HEK293T (cell line): ENCODE measurements around the gene ZCCHC24.
A peak's percentile ranks its signal among the peaks of the same experiment; 100 is the strongest.
"Not testable (repeated sequence)": the region's sequence is repeated elsewhere in the genome, so short reads cannot be mapped to it uniquely, and the experiment has no call there.

Experiments
- CTCF ChIA-PET: fragments of 350-600 bp; formaldehyde crosslinking; extraction: SDS; loops from one replicate; lab custom pipeline; 2021; ENCODE audit warnings: antibody characterized with exemption, inconsistent platforms; lab: Yijun Ruan, JAX
- POLR2A ChIA-PET: fragments of 350-600 bp; formaldehyde crosslinking; extraction: SDS; loops from one replicate; lab custom pipeline; 2020; ENCODE audit warnings: antibody characterized with exemption, inconsistent platforms; lab: Yijun Ruan, JAX
- DNase-seq: peaks from one replicate; pipeline ENCODE4 v3.0.0; 2012; ENCODE audit warnings: mixed read lengths; ENCODE audit errors: extremely low spot score
- ARNT ChIP-seq: fragments of 450-650 bp; IDR thresholded peaks from 2 replicates; pipeline ENCODE4 v1.6.1; 2017; ENCODE audit warnings: mild to moderate bottlenecking
- BHLHE40 ChIP-seq: fragments of 450-650 bp; IDR thresholded peaks from 2 replicates; pipeline ENCODE4 v1.6.1; 2016; ENCODE audit warnings: mild to moderate bottlenecking, moderate library complexity, borderline replicate concordance
- CTBP1 ChIP-seq: fragments of 450-650 bp; IDR thresholded peaks from 2 replicates; pipeline ENCODE4 v1.6.1; 2016; ENCODE audit warnings: borderline replicate concordance
- ELF4 ChIP-seq: fragments of 450-650 bp; IDR thresholded peaks from 2 replicates; pipeline ENCODE4 v1.6.1; 2017; ENCODE audit warnings: antibody characterized with exemption
- FOXA1 ChIP-seq: fragments of 450-650 bp; IDR thresholded peaks from 2 replicates; pipeline ENCODE4 v1.6.1; 2016; ENCODE audit warnings: mild to moderate bottlenecking
- FOXK2 ChIP-seq: fragments of 450-650 bp; IDR thresholded peaks from 2 replicates; pipeline ENCODE4 v1.6.1; 2016; ENCODE audit warnings: mild to moderate bottlenecking
- FOXM1 ChIP-seq: fragments of 450-650 bp; IDR thresholded peaks from 2 replicates; pipeline ENCODE4 v1.6.1; 2017; ENCODE audit warnings: mild to moderate bottlenecking, borderline replicate concordance
- HDGF ChIP-seq: fragments of 450-650 bp; IDR thresholded peaks from 2 replicates; pipeline ENCODE4 v1.6.1; 2017; ENCODE audit warnings: antibody characterized with exemption, borderline replicate concordance
- L3MBTL2 ChIP-seq: fragments of 450-650 bp; conservative IDR thresholded peaks from 2 replicates; pipeline ENCODE4 v1.6.1; 2016; ENCODE audit warnings: mild to moderate bottlenecking
- LEF1 ChIP-seq: fragments of 450-650 bp; IDR thresholded peaks from 2 replicates; pipeline ENCODE4 v1.6.1; 2017; ENCODE audit warnings: mild to moderate bottlenecking, borderline replicate concordance
- NFRKB ChIP-seq: fragments of 450-650 bp; IDR thresholded peaks from 2 replicates; pipeline ENCODE4 v1.6.1; 2016; ENCODE audit warnings: mild to moderate bottlenecking, moderate library complexity
- SP1 ChIP-seq: fragments of 450-650 bp; IDR thresholded peaks from 2 replicates; pipeline ENCODE4 v1.6.1; 2017
- SUZ12 ChIP-seq: fragments of 450-650 bp; IDR thresholded peaks from 2 replicates; pipeline ENCODE4 v1.6.1; 2016; ENCODE audit warnings: mild to moderate bottlenecking
- TARDBP ChIP-seq: fragments of 450-650 bp; IDR thresholded peaks from 2 replicates; pipeline ENCODE4 v1.6.1; 2016
- ZNF384 ChIP-seq: fragments of 450-650 bp; IDR thresholded peaks from 2 replicates; pipeline ENCODE4 v1.6.1; 2016
- TF ChIP-seq, protein P1 (sequence below): fragments of 450-650 bp; IDR thresholded peaks from 2 replicates; pipeline ENCODE4 v1.6.1; 2016

Gene ZCCHC24

DNA sequence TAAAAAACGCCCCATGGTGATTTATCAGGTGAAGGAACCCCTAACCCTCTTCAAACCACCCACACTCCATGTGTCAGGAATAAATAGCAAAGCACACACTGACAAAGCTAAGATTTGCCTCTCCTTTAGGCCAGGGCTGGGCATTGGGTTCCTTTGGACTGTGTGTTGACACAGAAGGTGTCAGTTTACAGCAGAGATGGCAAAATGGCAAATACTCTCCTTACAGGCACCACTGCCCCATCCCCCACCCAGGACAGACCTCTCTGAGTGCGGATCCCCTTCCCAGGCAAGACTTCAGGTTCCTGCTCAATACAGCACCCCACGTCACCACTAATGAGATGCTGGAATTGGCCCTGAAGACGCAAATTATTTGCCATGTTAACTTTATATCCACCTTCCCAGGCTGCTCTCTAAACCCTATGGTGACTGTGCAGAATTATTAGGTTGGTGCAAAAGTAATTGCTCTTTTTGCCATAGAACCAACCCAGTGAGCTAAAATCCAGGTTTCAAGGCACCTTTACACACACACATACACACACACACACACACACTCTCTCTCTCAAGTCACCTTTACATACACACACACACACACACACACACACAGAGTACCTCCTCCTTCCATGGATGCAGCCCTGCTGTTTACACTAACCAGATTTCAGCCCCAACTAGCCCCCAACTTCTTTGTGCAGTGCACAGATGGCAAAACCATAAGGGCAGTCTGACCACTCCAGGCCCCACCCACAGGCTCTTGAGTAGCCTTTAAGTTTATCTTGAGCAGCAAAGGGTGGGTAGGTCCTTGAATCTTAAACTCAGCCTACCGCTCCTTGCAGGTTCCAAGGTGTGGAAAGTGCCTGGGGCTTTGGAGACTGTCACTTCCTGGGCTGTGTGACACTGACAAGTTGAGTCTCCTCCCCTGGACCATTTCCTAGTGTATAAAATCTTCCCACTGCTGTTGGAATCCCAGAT is 4.0 kb upstream of the ZCCHC24 start:
- no peak for TF ChIP-seq BHLHE40
- TF ChIP-seq, protein P1, sequence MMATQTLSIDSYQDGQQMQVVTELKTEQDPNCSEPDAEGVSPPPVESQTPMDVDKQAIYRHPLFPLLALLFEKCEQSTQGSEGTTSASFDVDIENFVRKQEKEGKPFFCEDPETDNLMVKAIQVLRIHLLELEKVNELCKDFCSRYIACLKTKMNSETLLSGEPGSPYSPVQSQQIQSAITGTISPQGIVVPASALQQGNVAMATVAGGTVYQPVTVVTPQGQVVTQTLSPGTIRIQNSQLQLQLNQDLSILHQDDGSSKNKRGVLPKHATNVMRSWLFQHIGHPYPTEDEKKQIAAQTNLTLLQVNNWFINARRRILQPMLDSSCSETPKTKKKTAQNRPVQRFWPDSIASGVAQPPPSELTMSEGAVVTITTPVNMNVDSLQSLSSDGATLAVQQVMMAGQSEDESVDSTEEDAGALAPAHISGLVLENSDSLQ = no peak
- TF ChIP-seq TARDBP = no peak
- no peak for TF ChIP-seq NFRKB
- ChIA-PET POLR2A (no interaction called here), CTCF (no interaction called here)
- no peak for DNase-seq

DNA sequence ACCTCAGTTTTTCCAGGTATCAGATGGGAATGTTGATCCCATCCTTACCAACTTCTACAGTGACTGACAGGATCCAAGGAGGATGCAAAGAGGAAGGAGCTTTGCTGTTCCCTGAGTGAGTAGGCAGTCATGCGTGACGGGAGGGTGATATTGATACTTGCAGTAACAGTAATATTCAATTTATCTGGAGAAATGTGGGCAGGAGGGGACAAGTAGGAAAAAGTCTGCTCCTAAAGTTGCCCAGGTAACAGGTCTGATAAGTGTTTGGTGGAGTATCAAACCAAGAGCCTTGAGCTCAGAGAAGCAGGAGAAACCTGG is 3.3 kb upstream of the ZCCHC24 start:
- TF ChIP-seq LEF1 (no peak), ARNT (no peak), FOXK2 (no peak), TARDBP (no peak), FOXA1 (no peak), HDGF (no peak), FOXM1 (no peak), NFRKB (no peak), L3MBTL2 (no peak), BHLHE40 (no peak), ELF4 (no peak), ZNF384 (no peak), SP1 (no peak), SUZ12 (no peak)
- TF ChIP-seq, protein P1 = no peak
- CTCF ChIA-PET = no interaction called here
- POLR2A ChIA-PET = no interaction called here
- no peak for DNase-seq

DNA sequence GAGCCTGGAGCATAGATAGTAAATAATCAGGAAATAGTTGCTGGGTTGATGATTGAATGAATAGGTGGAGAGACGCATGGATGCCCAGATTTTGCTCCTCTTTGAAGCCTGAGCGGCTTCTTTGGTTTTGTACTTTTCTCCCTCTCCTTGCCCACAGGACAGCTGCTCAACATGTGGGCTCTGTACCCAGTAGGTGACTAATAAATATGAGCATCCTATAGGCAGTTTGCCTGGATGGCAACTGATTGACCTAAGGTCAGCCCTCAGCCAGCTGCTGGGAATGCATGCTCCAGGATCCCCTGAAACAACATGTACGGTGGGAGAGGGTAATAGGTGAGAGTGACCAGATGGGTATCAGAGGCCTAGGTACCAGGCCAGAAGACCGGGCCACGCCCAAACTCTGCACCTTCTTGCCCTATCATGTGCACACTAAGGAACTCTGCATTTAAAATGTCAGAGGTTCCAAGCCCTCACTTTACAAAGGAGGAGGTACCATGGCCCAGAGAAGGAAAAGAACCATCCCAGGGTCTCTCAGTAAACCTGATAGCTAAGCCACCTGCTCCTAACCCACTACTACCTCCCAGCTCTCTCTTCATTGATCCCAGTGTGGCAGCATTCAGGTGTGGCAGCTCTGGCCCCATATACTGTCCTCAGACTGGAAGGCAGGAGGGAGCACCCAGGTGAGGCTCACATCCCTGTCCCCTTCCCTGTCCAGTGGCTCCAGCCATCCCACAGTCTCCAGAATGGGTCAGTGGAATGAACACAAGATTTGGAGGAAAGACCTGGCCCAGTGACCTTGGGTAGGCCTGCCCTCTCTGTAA is 2.7 kb upstream of the ZCCHC24 start:
- no peak for DNase-seq
- TF ChIP-seq CTBP1 (no peak), SP1 (no peak), FOXK2 (no peak), BHLHE40 (no peak)
- POLR2A ChIA-PET = no interaction called here
- CTCF ChIA-PET = no interaction called here

DNA sequence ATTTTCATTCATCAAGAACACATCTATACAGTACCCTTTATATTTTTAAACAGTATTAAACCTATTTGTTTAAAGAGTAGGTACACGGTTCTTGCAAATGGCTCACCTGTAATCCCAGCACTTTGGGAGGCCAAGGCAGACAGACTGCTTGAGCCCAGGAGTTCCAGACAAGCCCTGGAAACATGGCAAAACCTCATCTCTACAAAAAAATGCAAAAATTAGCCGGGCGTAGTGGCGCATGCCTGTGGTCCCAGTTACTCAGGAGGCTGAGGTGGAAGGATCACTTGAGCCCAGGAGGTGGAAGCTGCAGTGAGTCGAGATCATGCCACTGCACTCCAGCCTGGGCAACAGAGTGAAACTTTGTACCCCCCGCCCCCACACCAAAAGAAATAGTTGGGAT is 1.8 kb upstream of the ZCCHC24 start:
- POLR2A ChIA-PET, DNase-seq, CTCF ChIA-PET: not testable (repeated sequence)

DNA sequence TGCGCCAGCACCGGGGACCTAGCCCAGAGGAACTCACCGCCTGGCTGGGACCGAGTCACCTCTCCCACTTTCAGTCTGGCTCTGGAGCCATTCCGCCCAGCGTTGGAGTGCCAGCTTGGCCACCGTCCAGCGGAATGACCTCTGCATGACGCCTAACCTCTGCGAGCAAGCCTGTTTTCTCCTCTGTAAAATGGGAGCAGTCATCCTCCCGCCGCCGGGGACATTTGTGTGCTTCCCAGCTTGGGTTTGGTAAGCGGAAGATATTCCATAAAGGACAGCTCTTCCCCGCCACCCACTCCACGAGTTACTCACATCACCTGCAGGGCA is 1.3 kb upstream of the ZCCHC24 start:
- TF ChIP-seq TARDBP (no peak), ZNF384 (no peak), L3MBTL2 (no peak), BHLHE40 (no peak), SUZ12 (no peak), LEF1 (no peak), NFRKB (no peak), ELF4 (no peak), FOXA1 (no peak), HDGF (no peak), ARNT (no peak)
- TF ChIP-seq, protein P1 = no peak
- ChIA-PET POLR2A (interaction anchor here (1.0 to 2.7 kb wide), 2 partner anchors 12 to 52 kb away, joined by 3 to 11 read pairs; no protein-coding TSS in a partner anchor), CTCF (no interaction called here)
- DNase-seq = no peak

DNA sequence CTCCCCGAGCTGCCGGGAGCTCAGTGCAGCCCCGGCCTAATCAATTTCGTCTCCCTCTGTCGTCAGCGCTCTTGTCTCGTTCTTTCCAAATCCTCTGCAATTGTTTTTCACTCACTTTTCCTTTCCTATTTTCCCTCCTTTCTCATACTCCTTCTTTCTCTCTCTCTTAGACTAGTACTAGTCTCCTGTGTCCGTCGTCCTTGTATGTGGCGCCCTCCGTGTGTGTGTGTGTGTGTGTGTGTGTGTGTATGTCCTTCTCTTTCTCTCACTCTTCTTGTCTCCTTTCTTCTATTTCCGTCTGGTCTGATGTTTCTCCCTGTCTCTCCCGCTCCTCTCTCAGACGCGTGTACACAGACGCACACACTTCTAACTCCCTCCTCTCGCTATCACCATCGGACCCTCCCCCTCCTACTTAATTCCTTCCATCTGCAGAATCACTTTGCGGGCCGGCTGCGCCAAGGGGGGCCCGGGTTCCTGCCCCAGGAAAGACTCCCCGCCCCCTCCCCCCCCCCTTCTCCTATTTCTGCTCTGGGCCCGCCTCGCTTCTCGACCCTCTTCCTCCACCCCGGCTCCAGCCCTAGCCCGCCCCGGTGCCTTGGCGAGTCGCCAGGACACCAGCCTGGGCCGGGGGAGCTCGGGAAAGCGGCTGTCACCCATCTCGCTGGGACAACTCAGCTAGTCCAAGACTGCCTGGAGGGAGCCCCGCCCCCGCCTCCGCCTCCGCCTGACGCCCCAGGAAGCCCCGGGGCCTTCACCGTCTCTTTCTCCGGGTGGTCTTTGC is 743 bp upstream of the ZCCHC24 start:
- CTCF ChIA-PET = interaction anchor here (1.2 kb wide), 1 partner anchor 72 kb away, joined by 4 read pairs; no protein-coding TSS in a partner anchor
- DNase-seq = peak; percentile 59
- POLR2A ChIA-PET = interaction anchor here (0.7 to 2.7 kb wide), 4 partner anchors 11 to 51 kb away, joined by 3 to 11 read pairs (median 5); no protein-coding TSS in a partner anchor
- TF ChIP-seq HDGF = no peak
- TF ChIP-seq L3MBTL2 = peak; percentile 90
